KMS-11 (cell line): ENCODE measurements around the gene CD6.

Source experiments
- H2AFZ ChIP-seq: fragments of 200-600 bp; sonication (generic); 2 replicates; pipeline ENCODE4 v1.6.1; 2016; ENCODE audit warnings: antibody characterized with exemption, mixed run types, low read depth
- H3K27ac ChIP-seq: fragments of 200-600 bp; sonication (generic); 2 replicates; pipeline ENCODE4 v1.6.1; 2016; ENCODE audit warnings: mild to moderate bottlenecking, mixed run types
- H3K27me3 ChIP-seq: fragments of 200-600 bp; sonication (generic); 2 replicates; pipeline ENCODE4 v1.6.1; 2017; ENCODE audit warnings: mild to moderate bottlenecking, low read depth, mixed run types, moderate library complexity; ENCODE audit not compliant: insufficient read depth
- H3K36me3 ChIP-seq: fragments of 200-600 bp; sonication (generic); 2 replicates; pipeline ENCODE4 v1.6.1; 2017; ENCODE audit warnings: mild to moderate bottlenecking, mixed run types; ENCODE audit not compliant: insufficient read depth
- H3K4me1 ChIP-seq: fragments of 200-600 bp; sonication (generic); 2 replicates; pipeline ENCODE4 v1.6.1; 2016; ENCODE audit warnings: mild to moderate bottlenecking, low read depth, mixed run types; ENCODE audit not compliant: poor library complexity, severe bottlenecking
- H3K4me2 ChIP-seq: fragments of 200-600 bp; sonication (generic); 2 replicates; pipeline ENCODE4 v1.7.0; 2016; ENCODE audit warnings: mild to moderate bottlenecking, mixed run types
- H3K4me3 ChIP-seq: fragments of 200-600 bp; sonication (generic); IDR thresholded peaks from 2 replicates; pipeline ENCODE4 v1.6.1; 2017; ENCODE audit warnings: low read depth, low read length, mixed read lengths; ENCODE audit not compliant: insufficient read depth
- H3K79me2 ChIP-seq: fragments of 200-600 bp; sonication (generic); 2 replicates; pipeline ENCODE4 v1.6.1; 2016; ENCODE audit warnings: low read depth, mixed run types; ENCODE audit not compliant: insufficient read depth
- H3K9ac ChIP-seq: fragments of 200-600 bp; sonication (generic); 2 replicates; pipeline ENCODE4 v1.6.1; 2016; ENCODE audit warnings: mild to moderate bottlenecking, mixed run types
- H4K20me1 ChIP-seq: fragments of 200-600 bp; sonication (generic); 2 replicates; pipeline ENCODE4 v1.6.1; 2016; ENCODE audit warnings: mild to moderate bottlenecking, mixed run types; ENCODE audit not compliant: insufficient read depth
- TF ChIP-seq, protein P1 (sequence below): fragments of 200-600 bp; sonication (generic); conservative IDR thresholded peaks from 2 replicates; pipeline ENCODE4 v1.6.1; 2017; ENCODE audit warnings: low read depth, mild to moderate bottlenecking, antibody characterized with exemption, low read length, moderate library complexity, mixed read lengths

The CD6 gene

DNA sequence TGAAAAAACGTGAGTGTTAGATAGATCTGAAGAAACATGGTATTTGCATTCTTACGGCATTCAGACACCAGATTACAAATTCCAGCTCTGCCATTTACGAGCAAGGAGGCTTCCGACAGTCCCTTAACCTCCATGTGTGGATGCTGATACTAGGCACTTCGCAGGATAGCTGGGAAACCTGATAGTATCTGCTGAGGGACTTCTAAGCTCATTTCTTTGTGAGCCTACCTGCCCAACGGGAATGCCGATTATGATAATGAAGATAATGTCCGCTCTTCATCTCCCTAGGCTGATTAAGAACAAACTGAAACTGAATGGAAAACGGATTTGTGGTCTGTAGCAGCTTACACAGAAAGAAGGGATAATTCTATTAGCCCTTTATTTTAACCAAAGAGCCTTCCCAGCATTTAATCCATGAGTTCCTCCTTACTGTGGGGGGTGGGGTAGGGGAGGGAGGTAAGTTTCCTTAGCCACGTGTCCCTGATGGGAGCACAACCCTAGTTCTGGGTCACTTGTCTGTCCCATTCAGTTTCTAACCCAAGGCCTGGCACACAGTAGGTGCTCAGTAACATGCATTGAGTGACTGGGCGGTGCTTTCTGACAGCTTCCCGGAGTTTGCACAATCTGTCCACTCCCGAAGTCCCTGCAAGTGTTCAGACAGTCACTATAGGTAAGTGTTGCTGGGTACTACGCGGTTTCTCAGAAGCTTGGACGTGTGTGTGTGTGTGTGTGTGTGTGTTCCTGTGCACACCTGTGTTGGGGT, 39.2 kb downstream of the CD6 start:
- Histone ChIP-seq H3K9ac (no peak overlapping the region), H3K4me1 (no peaks in the 10 kb centered on the region), H3K27ac (no peak overlapping the region), H3K79me2 (no peaks in the 10 kb centered on the region), H3K27me3 (no peaks in the 10 kb centered on the region; the same call in 1 of the 2 replicates), H2AFZ (no peak overlapping the region), H3K4me3 (no peak overlapping the region), H4K20me1 (no peaks in the 10 kb centered on the region), H3K36me3 (no peaks in the 10 kb centered on the region), H3K4me2 (no peak overlapping the region)
- TF ChIP-seq, protein P1, sequence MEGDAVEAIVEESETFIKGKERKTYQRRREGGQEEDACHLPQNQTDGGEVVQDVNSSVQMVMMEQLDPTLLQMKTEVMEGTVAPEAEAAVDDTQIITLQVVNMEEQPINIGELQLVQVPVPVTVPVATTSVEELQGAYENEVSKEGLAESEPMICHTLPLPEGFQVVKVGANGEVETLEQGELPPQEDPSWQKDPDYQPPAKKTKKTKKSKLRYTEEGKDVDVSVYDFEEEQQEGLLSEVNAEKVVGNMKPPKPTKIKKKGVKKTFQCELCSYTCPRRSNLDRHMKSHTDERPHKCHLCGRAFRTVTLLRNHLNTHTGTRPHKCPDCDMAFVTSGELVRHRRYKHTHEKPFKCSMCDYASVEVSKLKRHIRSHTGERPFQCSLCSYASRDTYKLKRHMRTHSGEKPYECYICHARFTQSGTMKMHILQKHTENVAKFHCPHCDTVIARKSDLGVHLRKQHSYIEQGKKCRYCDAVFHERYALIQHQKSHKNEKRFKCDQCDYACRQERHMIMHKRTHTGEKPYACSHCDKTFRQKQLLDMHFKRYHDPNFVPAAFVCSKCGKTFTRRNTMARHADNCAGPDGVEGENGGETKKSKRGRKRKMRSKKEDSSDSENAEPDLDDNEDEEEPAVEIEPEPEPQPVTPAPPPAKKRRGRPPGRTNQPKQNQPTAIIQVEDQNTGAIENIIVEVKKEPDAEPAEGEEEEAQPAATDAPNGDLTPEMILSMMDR = no peak

DNA sequence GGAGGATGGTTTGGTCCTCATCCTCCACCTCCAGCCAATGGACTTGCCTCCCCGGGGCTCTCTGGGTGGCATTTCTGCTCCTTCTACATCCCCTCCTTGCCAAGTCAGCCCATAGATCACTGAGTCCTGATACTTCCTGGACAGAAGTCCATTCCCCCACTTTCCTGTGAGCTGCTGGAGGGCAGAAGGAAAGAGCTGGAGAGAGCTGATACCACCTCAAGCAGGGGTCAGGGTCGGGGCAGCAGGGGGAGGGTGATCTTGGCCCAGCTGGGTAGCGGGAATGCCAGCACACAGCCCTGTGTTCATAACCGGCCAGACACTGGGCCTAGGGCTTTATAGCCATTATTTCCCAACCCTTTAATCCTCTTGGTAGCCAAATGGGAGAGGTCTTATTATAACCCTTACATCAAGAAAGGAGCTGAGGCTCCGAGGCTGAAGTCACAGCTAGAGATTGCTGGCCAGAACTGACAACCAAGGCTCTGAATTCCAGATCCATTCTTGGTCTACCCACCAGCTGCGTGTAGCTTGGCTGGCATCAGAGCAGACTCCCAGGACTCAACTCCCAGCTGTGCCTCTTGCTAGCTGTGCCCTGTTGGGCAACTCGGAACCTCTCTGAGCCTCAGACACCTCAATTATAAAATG, 39.9 kb downstream of the CD6 start:
- H3K4me2 ChIP-seq = no peak overlapping the region
- H3K27ac ChIP-seq = no peak overlapping the region
- no peaks in the 10 kb centered on the region; the same call in 1 of the 2 replicates for H3K27me3 ChIP-seq
- no peaks in the 10 kb centered on the region for H3K4me1 ChIP-seq
- TF ChIP-seq, protein P1 = no peak
- no peak overlapping the region for H3K9ac ChIP-seq
- H2AFZ ChIP-seq = no peak overlapping the region
- no peaks in the 10 kb centered on the region for H4K20me1 ChIP-seq
- no peak overlapping the region for H3K4me3 ChIP-seq
- H3K79me2 ChIP-seq = no peaks in the 10 kb centered on the region
- H3K36me3 ChIP-seq = no peaks in the 10 kb centered on the region

DNA sequence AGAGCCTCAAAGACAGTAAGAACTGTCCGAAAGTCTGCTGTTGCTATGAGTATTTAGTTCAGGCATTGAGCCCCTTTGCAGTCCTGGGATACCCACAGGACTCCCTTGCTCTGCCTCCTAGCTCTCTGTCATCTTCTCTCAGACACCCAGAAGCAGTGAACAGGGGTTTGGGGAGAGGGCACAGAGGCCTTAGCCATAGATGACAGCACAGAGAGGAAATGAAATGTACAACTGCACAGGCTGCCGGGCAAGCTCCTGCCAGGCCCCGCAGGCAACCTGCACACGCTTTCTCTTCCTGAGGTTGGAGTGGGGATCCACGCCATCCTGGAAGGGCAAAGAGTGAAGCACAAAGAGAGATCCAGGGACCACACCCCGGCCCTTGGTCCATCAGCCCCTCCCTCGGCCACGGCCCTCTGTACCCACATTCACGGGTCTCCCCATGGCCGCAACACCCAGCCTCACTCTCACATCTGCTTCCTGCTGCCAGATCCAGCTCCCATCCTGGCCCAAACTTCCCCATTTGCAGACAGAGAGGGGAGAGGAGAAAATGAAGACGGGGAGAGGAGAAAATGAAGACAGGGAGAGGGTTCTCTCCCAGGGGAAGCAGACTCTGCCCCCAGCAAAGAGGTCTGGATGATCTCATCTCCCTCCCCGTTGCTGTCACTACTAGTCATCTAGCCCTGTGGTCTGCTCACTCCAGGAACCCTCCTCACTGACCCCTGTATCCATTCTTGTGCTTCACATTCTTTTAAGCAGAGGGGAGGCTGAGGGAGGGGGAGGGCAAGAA, 40.7 kb downstream of the CD6 start:
- no peaks in the 10 kb centered on the region; the same call in 1 of the 2 replicates for H3K27me3 ChIP-seq
- H3K4me2 ChIP-seq = no peak overlapping the region
- no peak overlapping the region for H3K4me3 ChIP-seq

DNA sequence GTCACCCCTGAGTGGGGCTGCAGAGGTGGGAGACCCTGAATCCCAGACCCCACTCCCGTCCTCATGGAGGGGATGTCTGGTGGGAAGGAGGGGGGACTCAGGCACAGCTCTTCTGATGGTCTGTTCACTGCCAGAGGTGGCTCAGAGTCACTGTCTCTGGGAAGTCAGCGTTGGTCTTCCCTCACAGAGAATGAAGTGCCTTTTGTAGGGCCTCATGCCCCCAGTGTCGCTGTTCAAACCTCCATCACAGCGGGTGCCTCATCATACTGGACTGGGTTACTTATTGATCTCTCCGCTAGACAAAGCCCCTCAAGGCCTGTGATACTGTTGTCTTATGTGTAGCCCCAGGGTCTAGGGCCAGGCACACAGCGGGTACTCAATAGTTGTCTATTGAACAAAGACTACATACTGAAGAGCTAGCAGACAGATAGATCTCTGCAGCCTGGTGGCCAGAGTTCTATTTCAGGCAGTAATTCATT, 41.3 kb downstream of the CD6 start:
- Histone ChIP-seq H3K79me2 (no peaks in the 10 kb centered on the region), H3K36me3 (no peaks in the 10 kb centered on the region), H3K4me1 (no peaks in the 10 kb centered on the region), H3K9ac (no peak overlapping the region), H4K20me1 (no peaks in the 10 kb centered on the region), H3K4me3 (no peak overlapping the region), H3K27me3 (no peaks in the 10 kb centered on the region; the same call in 1 of the 2 replicates), H3K27ac (no peak overlapping the region), H2AFZ (no peak overlapping the region), H3K4me2 (no peak overlapping the region)
- TF ChIP-seq, protein P1 = no peak

More for the DNA sequence above, 40.7 kb downstream of the CD6 start:
- Histone ChIP-seq H3K36me3 (no peaks in the 10 kb centered on the region), H4K20me1 (no peaks in the 10 kb centered on the region), H3K4me1 (no peaks in the 10 kb centered on the region), H2AFZ (no peak overlapping the region), H3K79me2 (no peaks in the 10 kb centered on the region), H3K9ac (no peak overlapping the region), H3K27ac (no peak overlapping the region)
- TF ChIP-seq, protein P1 = no peak
